Thoracic aorta (tissue), 2 donors: ENCODE measurements around the gene IDI1. TPM values are rescaled to one million over a fixed set of nuclear protein-coding genes. Genes with fewer than 3 reads are reported as not detected.
"Not testable (repeated sequence)": the region's sequence is repeated elsewhere in the genome, so short reads cannot be mapped to it uniquely, and the experiment has no call there.

Experiments
- ATAC-seq: fragments of 150-250 bp; one replicate; pipeline ENCODE4 v1.8.0; 2017; ENCODE audit warnings: low read depth; ENCODE audit not compliant: insufficient number of reproducible peaks, low FRiP score
- DNase-seq: peaks from one replicate; pipeline ENCODE4 v3.0.0-alpha.2; 2020; ENCODE audit warnings: low spot score
- H3K27ac ChIP-seq, 2 donors: fragments of 200-600 bp; sonication (generic); 1 replicate in 1 of 2; 2 replicates in 1 of 2; pipeline ENCODE4 v1.5.1; 2016; ENCODE audit warnings: mild to moderate bottlenecking in 2 of 2, moderate library complexity in 2 of 2
- H3K27me3 ChIP-seq: fragments of 200-600 bp; sonication (generic); replicated peaks from 2 replicates; pipeline ENCODE4 v1.6.0; 2016; ENCODE audit warnings: mild to moderate bottlenecking; ENCODE audit not compliant: insufficient read depth
- H3K36me3 ChIP-seq: fragments of 200-600 bp; sonication (generic); one replicate; pipeline ENCODE4 v1.5.1; 2016
- H3K4me1 ChIP-seq, 2 donors: fragments of 200-600 bp; sonication (generic); 1 replicate in 1 of 2; 2 replicates in 1 of 2; pipeline versions ENCODE4 v1.5.1 to v1.6.0; 2016; ENCODE audit warnings: low read depth in 2 of 2, mild to moderate bottlenecking in 1 of 2; ENCODE audit not compliant: control insufficient read depth in 1 of 2
- H3K4me3 ChIP-seq: fragments of 200-600 bp; sonication (generic); 2 replicates; pipeline ENCODE4 v1.5.1; 2016; ENCODE audit warnings: mild to moderate bottlenecking
- H3K9me3 ChIP-seq: fragments of 200-600 bp; sonication (generic); 2 replicates; pipeline ENCODE4 v1.5.1; 2016
- CTCF ChIP-seq: fragments of 200-600 bp; sonication (generic); IDR thresholded peaks from one replicate; pipeline ENCODE4 v1.5.1; 2019; ENCODE audit warnings: antibody characterized with exemption
- total RNA-seq, 2 donors: library from RNA; depleted of rRNA; stranded (reverse); fragments of >200 nt; gene quantifications; one replicate each; pipeline versions ENCODE4 v1.1.0 to v1.2.3, GENCODE V29; 2016

IDI1 gene
- total RNA-seq, 2 donors from 2014 or later = 19.2 to 26.7 TPM

GRCh38 chr10:1043532-1043995, 5.4 kb downstream of the IDI1 start:
- no peaks in the 10 kb centered on the region for H3K27me3 ChIP-seq
- DNase-seq = no peak
- peak overlapping the region; percentile 33 for H3K4me3 ChIP-seq
- no peak for ATAC-seq
- H3K4me1 ChIP-seq = peaks cover 5 to 24% of the 10 kb centered on the region in 2 donors
- no peak for TF ChIP-seq CTCF
- H3K9me3 ChIP-seq = no peaks in the 10 kb centered on the region
- peak overlapping the region in 1 of 2 donors; percentile 37 for H3K27ac ChIP-seq
- peaks cover 26% of the 10 kb centered on the region for H3K36me3 ChIP-seq

GRCh38 chr10:1041514-1041913, 7.4 kb downstream of the IDI1 start:
- Histone ChIP-seq H3K27ac (no peak overlapping the region), H3K36me3 (peaks cover 31% of the 10 kb centered on the region), H3K4me3 (no peak overlapping the region), H3K9me3 (no peaks in the 10 kb centered on the region), H3K4me1 (peaks cover 0 to 15% of the 10 kb centered on the region in 2 donors), H3K27me3 (no peaks in the 10 kb centered on the region)
- ATAC-seq (no peak), DNase-seq (no peak)
- no peak for TF ChIP-seq CTCF

- no peaks in the 10 kb centered on the region for H3K27me3 ChIP-seq
- peaks cover 31% of the 10 kb centered on the region for H3K36me3 ChIP-seq
- no peak overlapping the region for H3K27ac ChIP-seq
- no peak for DNase-seq
- no peak overlapping the region for H3K4me3 ChIP-seq
- no peaks in the 10 kb centered on the region for H3K9me3 ChIP-seq
- TF ChIP-seq CTCF = no peak
- ATAC-seq = no peak
- peaks cover 0 to 9% of the 10 kb centered on the region in 2 donors for H3K4me1 ChIP-seq
Observed at GRCh38 chr10:1040133-1040532, 8.8 kb downstream of the IDI1 start.

GRCh38 chr10:1038769-1039168, 10.2 kb downstream of the IDI1 start:
- H3K36me3 ChIP-seq = peaks cover 31% of the 10 kb centered on the region
- H3K4me1 ChIP-seq = not testable (repeated sequence)

GRCh38 chr10:1037098-1037497, 11.8 kb downstream of the IDI1 start:
- Histone ChIP-seq H3K4me3 (no peak overlapping the region), H3K36me3 (peaks cover 20% of the 10 kb centered on the region), H3K27ac (no peak overlapping the region), H3K9me3 (no peaks in the 10 kb centered on the region), H3K27me3 (no peaks in the 10 kb centered on the region), H3K4me1 (no peaks in the 10 kb centered on the region)
- no peak for DNase-seq
- TF ChIP-seq CTCF = no peak
- no peak for ATAC-seq

More at GRCh38 chr10:1038769-1039168, 10.2 kb downstream of the IDI1 start:
- DNase-seq, H3K9me3 ChIP-seq, ATAC-seq, H3K4me3 ChIP-seq, H3K27ac ChIP-seq, H3K27me3 ChIP-seq: not testable (repeated sequence)

GRCh38 chr10:1036341-1036791, 12.6 kb downstream of the IDI1 start:
- H3K36me3 ChIP-seq = peaks cover 15% of the 10 kb centered on the region
- no peaks in the 10 kb centered on the region for H3K27me3 ChIP-seq
- ATAC-seq (no peak), DNase-seq (no peak)
- no peak for TF ChIP-seq CTCF
- no peak overlapping the region for H3K27ac ChIP-seq
- H3K9me3 ChIP-seq = no peaks in the 10 kb centered on the region
- no peak overlapping the region for H3K4me3 ChIP-seq
- no peaks in the 10 kb centered on the region for H3K4me1 ChIP-seq
